GM23248 (cell line): ENCODE results near the gene PRRT2. TPM values are rescaled to one million over a fixed set of nuclear protein-coding genes. Genes with fewer than 3 reads are reported as not detected.
A peak's percentile ranks its signal among the peaks of the same experiment; 100 is the strongest.

Experiments used
- DNase-seq: peaks from one replicate; pipeline ENCODE4 v3.0.0-alpha.2; 2015
- H2AFZ ChIP-seq: fragments of 200-600 bp; sonication (generic); 2 replicates; pipeline ENCODE4 v1.6.1; 2016; ENCODE audit warnings: antibody characterized with exemption
- H3F3A ChIP-seq: fragments of 200-600 bp; sonication (generic); 2 replicates; pipeline ENCODE4 v1.6.1; 2016; ENCODE audit warnings: mild to moderate bottlenecking, antibody characterized with exemption, mixed run types; ENCODE audit not compliant: insufficient read depth
- H3K27ac ChIP-seq: fragments of 200-600 bp; sonication (generic); 2 replicates; pipeline ENCODE4 v1.5.1; 2016; ENCODE audit warnings: mild to moderate bottlenecking
- H3K27me3 ChIP-seq: fragments of 200-600 bp; sonication (generic); replicated peaks from 2 replicates; pipeline ENCODE4 v1.6.1; 2016; ENCODE audit warnings: mild to moderate bottlenecking; ENCODE audit not compliant: insufficient read depth
- H3K36me3 ChIP-seq: fragments of 200-600 bp; sonication (generic); 2 replicates; pipeline ENCODE4 v1.6.1; 2016; ENCODE audit warnings: low read depth, mild to moderate bottlenecking
- H3K4me1 ChIP-seq: fragments of 200-600 bp; sonication (generic); 2 replicates; pipeline ENCODE4 v1.6.1; 2016; ENCODE audit warnings: mild to moderate bottlenecking; ENCODE audit not compliant: insufficient read depth
- H3K4me2 ChIP-seq: fragments of 200-600 bp; sonication (generic); one replicate; pipeline ENCODE4 v1.6.1; 2016; ENCODE audit warnings: mild to moderate bottlenecking; ENCODE audit not compliant: unreplicated experiment
- H3K4me3 ChIP-seq: fragments of 200-600 bp; sonication (generic); 2 replicates; pipeline ENCODE4 v1.5.1; 2016; ENCODE audit warnings: mild to moderate bottlenecking
- H3K79me2 ChIP-seq: fragments of 200-600 bp; sonication (generic); 2 replicates; pipeline ENCODE4 v1.6.1; 2016; ENCODE audit warnings: mild to moderate bottlenecking; ENCODE audit not compliant: insufficient read depth
- H3K9ac ChIP-seq: fragments of 200-600 bp; sonication (generic); 2 replicates; pipeline ENCODE4 v1.6.1; 2016; ENCODE audit warnings: mild to moderate bottlenecking
- H3K9me2 ChIP-seq: fragments of 200-600 bp; sonication (generic); 2 replicates; pipeline ENCODE4 v1.6.1; 2016; ENCODE audit warnings: mixed run types, mild to moderate bottlenecking, moderate library complexity; ENCODE audit not compliant: insufficient read depth
- H3K9me3 ChIP-seq: fragments of 200-600 bp; sonication (generic); one replicate; pipeline ENCODE4 v1.6.1; 2017; ENCODE audit warnings: low read depth
- H4K20me1 ChIP-seq: fragments of 200-600 bp; sonication (generic); 2 replicates; pipeline ENCODE4 v1.6.0; 2016; ENCODE audit not compliant: insufficient read depth
- EZH2 ChIP-seq: fragments of 200-600 bp; sonication (generic); IDR thresholded peaks from 2 replicates; pipeline ENCODE4 v1.6.1; 2018; ENCODE audit warnings: antibody characterized with exemption, mild to moderate bottlenecking; ENCODE audit not compliant: insufficient read depth, poor library complexity, severe bottlenecking
- EZH2phosphoT487 ChIP-seq: fragments of 200-600 bp; sonication (generic); IDR thresholded peaks from 2 replicates; pipeline ENCODE4 v1.6.1; 2018; ENCODE audit warnings: antibody characterized with exemption, moderate library complexity, mild to moderate bottlenecking, low read depth; ENCODE audit not compliant: insufficient read depth
- WGBS, 2 experiments: methylation state at CpG; one replicate each; pipeline ENCODE4 v1.1.6; 2015 to 2017; ENCODE audit warnings: low lambda C conversion rate in 2 of 2, low coverage in 1 of 2; ENCODE audit errors: missing lambda C conversion rate in 2 of 2; 5-methylcytosine and 5-hydroxymethylcytosine counted together
- in situ Hi-C: fragments of 300-500 bp; cut with MboI; formaldehyde crosslinking; loops from 2 replicates; pipeline ENCODE4 v1.15.0; 2020
- polyA plus RNA-seq: library from polyadenylated mRNA; unstranded; fragments of >200 nt; fragmentation: Nextera tagmentation; extraction: Ambion mirVana; gene quantifications from 2 replicates; pipeline ENCODE4 v1.2.1, GENCODE V29; 2016
- total RNA-seq: library from RNA; depleted of rRNA; stranded (reverse); fragments of >200 nt; shearing (Covaris generic); gene quantifications from 2 replicates; pipeline ENCODE4 v1.2.3, GENCODE V29; 2014

PRRT2 gene
- total and polyA plus RNA-seq, 2 experiments from 2014 or later, result 0.43 to 2.1 TPM

GRCh38 chr16:29813644-29814562 lies 1.9 kb downstream of the PRRT2 start:
- WGBS, 2 experiments, result 85 to 92% methylated on average over 22 to 24 of the region's 24 CpGs
- H3K27ac ChIP-seq, result no peak overlapping the region

GRCh38 chr16:29814592-29814991 lies 2.6 kb downstream of the PRRT2 start:
- peak overlapping the region; percentile 88 for H3K4me2 ChIP-seq

More at GRCh38 chr16:29813644-29814562, 1.9 kb downstream of the PRRT2 start:
- no peaks in the 10 kb centered on the region for H4K20me1 ChIP-seq
- peaks cover 35% of the 10 kb centered on the region for H3K79me2 ChIP-seq
- H3F3A ChIP-seq, result peaks cover 12% of the 10 kb centered on the region; the same call in 1 of the 2 replicates
- no peaks in the 10 kb centered on the region for H3K36me3 ChIP-seq
- no peak overlapping the region for H2AFZ ChIP-seq
- no peaks in the 10 kb centered on the region for H3K9me2 ChIP-seq
- no peaks in the 10 kb centered on the region for H3K9me3 ChIP-seq
- no peak overlapping the region for H3K4me3 ChIP-seq
- TF ChIP-seq EZH2phosphoT487 (no peak), EZH2 (no peak)
- in situ Hi-C loops, result loop anchor here (10.0 kb wide), 1 partner anchor 201 kb away; the partner anchor contains the start of gene DOC2A
- no peak for DNase-seq
- no peak overlapping the region for H3K9ac ChIP-seq
- H3K4me2 ChIP-seq, result no peak overlapping the region
- H3K27me3 ChIP-seq, result no peaks in the 10 kb centered on the region
- peaks cover 29% of the 10 kb centered on the region; the same call in 1 of the 2 replicates for H3K4me1 ChIP-seq

GRCh38 chr16:29815032-29815721 lies 3.2 kb downstream of the PRRT2 start:
- H3K4me1 ChIP-seq, result peaks cover 24% of the 10 kb centered on the region; the same call in 1 of the 2 replicates
- peak; percentile 42 for DNase-seq
- no peaks in the 10 kb centered on the region for H3K9me3 ChIP-seq
- H3K9ac ChIP-seq, result peak overlapping the region; percentile 79
- H4K20me1 ChIP-seq, result no peaks in the 10 kb centered on the region
- WGBS, 2 experiments, result 2 to 3% methylated on average over 28 to 39 of the region's 39 CpGs
- H3K36me3 ChIP-seq, result no peaks in the 10 kb centered on the region
- peak overlapping the region; percentile 85 for H3K4me3 ChIP-seq
- peak overlapping the region; percentile 70 for H3K27ac ChIP-seq
- H3K4me2 ChIP-seq, result peak overlapping the region; percentile 88
- H3F3A ChIP-seq, result peaks cover 14% of the 10 kb centered on the region; the same call in 1 of the 2 replicates
- H2AFZ ChIP-seq, result peak overlapping the region; percentile 80
- no peak for TF ChIP-seq EZH2phosphoT487
- TF ChIP-seq EZH2, result no peak
- H3K27me3 ChIP-seq, result no peaks in the 10 kb centered on the region
- in situ Hi-C loops, result loop anchor here (10.0 kb wide), 1 partner anchor 200 kb away; the partner anchor contains the start of gene DOC2A
- H3K79me2 ChIP-seq, result peaks cover 35% of the 10 kb centered on the region
- H3K9me2 ChIP-seq, result no peaks in the 10 kb centered on the region

More at GRCh38 chr16:29814592-29814991, 2.6 kb downstream of the PRRT2 start:
- peaks cover 28% of the 10 kb centered on the region; the same call in 1 of the 2 replicates for H3K4me1 ChIP-seq
- WGBS, 2 experiments, result 73 to 83% methylated on average over 5 of the region's 5 CpGs
- no peak overlapping the region for H3K27ac ChIP-seq
- no peaks in the 10 kb centered on the region for H4K20me1 ChIP-seq
- no peak for DNase-seq
- H3K4me3 ChIP-seq, result no peak overlapping the region
- peaks cover 13% of the 10 kb centered on the region; the same call in 1 of the 2 replicates for H3F3A ChIP-seq
- no peak overlapping the region for H3K9ac ChIP-seq
- no peaks in the 10 kb centered on the region for H3K36me3 ChIP-seq
- H3K9me3 ChIP-seq, result no peaks in the 10 kb centered on the region
- H3K9me2 ChIP-seq, result no peaks in the 10 kb centered on the region
- H3K79me2 ChIP-seq, result peaks cover 35% of the 10 kb centered on the region
- in situ Hi-C loops, result loop anchor here (10.0 kb wide), 1 partner anchor 200 kb away; the partner anchor contains the start of gene DOC2A
- no peak for TF ChIP-seq EZH2
- TF ChIP-seq EZH2phosphoT487, result no peak
- H2AFZ ChIP-seq, result peak overlapping the region; percentile 80; the same call in 1 of the 2 replicates
- H3K27me3 ChIP-seq, result no peaks in the 10 kb centered on the region
